ENCODE measurements around the gene SDK1.

- TF ChIP-seq SMC3 (IDR thresholded peaks at IDR 0.05) (no peak), JUNB (IDR thresholded peaks at IDR 0.05) (no peak), POLR2A (IDR thresholded peaks at IDR 0.05; ENCODE audit: low read length) (no peak), NPAS2 (CRISPR knock-in tag; IDR thresholded peaks at IDR 0.05; ENCODE audit: borderline replicate concordance) (no peak), EP300 (IDR thresholded peaks at IDR 0.05) (no peak), MAX (IDR thresholded peaks at IDR 0.05) (no peak), ATOH8 (CRISPR knock-in tag; IDR thresholded peaks at IDR 0.05; ENCODE audit: low read depth) (no peak), PHF8 (IDR thresholded peaks at IDR 0.05; ENCODE audit: borderline replicate concordance, low read depth) (no peak), MYC (IDR thresholded peaks at IDR 0.05; ENCODE audit: borderline replicate concordance, low read length) (no peak), SREBF2 (IDR thresholded peaks at IDR 0.05) (no peak)
- TF ChIP-seq, protein P1, sequence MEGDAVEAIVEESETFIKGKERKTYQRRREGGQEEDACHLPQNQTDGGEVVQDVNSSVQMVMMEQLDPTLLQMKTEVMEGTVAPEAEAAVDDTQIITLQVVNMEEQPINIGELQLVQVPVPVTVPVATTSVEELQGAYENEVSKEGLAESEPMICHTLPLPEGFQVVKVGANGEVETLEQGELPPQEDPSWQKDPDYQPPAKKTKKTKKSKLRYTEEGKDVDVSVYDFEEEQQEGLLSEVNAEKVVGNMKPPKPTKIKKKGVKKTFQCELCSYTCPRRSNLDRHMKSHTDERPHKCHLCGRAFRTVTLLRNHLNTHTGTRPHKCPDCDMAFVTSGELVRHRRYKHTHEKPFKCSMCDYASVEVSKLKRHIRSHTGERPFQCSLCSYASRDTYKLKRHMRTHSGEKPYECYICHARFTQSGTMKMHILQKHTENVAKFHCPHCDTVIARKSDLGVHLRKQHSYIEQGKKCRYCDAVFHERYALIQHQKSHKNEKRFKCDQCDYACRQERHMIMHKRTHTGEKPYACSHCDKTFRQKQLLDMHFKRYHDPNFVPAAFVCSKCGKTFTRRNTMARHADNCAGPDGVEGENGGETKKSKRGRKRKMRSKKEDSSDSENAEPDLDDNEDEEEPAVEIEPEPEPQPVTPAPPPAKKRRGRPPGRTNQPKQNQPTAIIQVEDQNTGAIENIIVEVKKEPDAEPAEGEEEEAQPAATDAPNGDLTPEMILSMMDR (IDR thresholded peaks at IDR 0.05): no peak
These were observed 702.5 kb downstream of the SDK1 start for GRCh38 chr7:4003503-4003902.

All from A549 (cell line).